Measurements from ENCODE around the gene GLIS2. TPM values are rescaled to one million over a fixed set of nuclear protein-coding genes. Genes with fewer than 3 reads are reported as not detected.

Gene GLIS2
- polyA plus RNA-seq, 1 experiment: 2.2 TPM

- Histone ChIP-seq H3K4me3 (ENCODE audit: low read depth, low read length) (no peak overlapping the region), H3K27ac (ENCODE audit: low read depth, low read length) (no peak overlapping the region), H3K9me3 (ENCODE audit: control insufficient read depth, insufficient read depth, low read length) (no peaks in the 10 kb centered on the region), H3K27me3 (ENCODE audit: control insufficient read depth, insufficient read depth, low read length) (no peaks in the 10 kb centered on the region)
- ChIA-PET POLR2A (no interaction called here), CTCF (interaction anchor here (1.6 to 2.4 kb wide), 2 partner anchors 11 to 124 kb away, joined by 6 to 11 read pairs; no protein-coding TSS in a partner anchor)
- no peak for TF ChIP-seq CTCF (IDR thresholded peaks at IDR 0.05; ENCODE audit: low read depth, low read length)
- no peak for DNase-seq (ENCODE audit: low read depth, low spot score)
Measured at GRCh38 chr16:4277987-4278513, 37.8 kb upstream of the GLIS2 start.

GRCh38 chr16:4280625-4281024 is 35.2 kb upstream of the GLIS2 start:
- Histone ChIP-seq H3K9me3 (ENCODE audit: control insufficient read depth, insufficient read depth, low read length) (no peaks in the 10 kb centered on the region), H3K27me3 (ENCODE audit: control insufficient read depth, insufficient read depth, low read length) (no peaks in the 10 kb centered on the region), H3K4me3 (ENCODE audit: low read depth, low read length) (no peak overlapping the region), H3K27ac (ENCODE audit: low read depth, low read length) (no peak overlapping the region)
- DNase-seq (ENCODE audit: low read depth, low spot score): no peak
- TF ChIP-seq CTCF (IDR thresholded peaks at IDR 0.05; ENCODE audit: low read depth, low read length): no peak
- CTCF ChIA-PET: no interaction called here
- POLR2A ChIA-PET: no interaction called here

- DNase-seq (ENCODE audit: low read depth, low spot score): no peak
- H3K27ac ChIP-seq (ENCODE audit: low read depth, low read length): no peak overlapping the region
- no peak overlapping the region for H3K4me3 ChIP-seq (ENCODE audit: low read depth, low read length)
- POLR2A ChIA-PET: interaction anchor here (1.1 kb wide), 1 partner anchor 16 kb away, joined by 3 read pairs; no protein-coding TSS in a partner anchor
- no peaks in the 10 kb centered on the region for H3K27me3 ChIP-seq (ENCODE audit: control insufficient read depth, insufficient read depth, low read length)
- no peak for TF ChIP-seq CTCF (IDR thresholded peaks at IDR 0.05; ENCODE audit: low read depth, low read length)
- CTCF ChIA-PET: interaction anchor here (0.9 kb wide), 1 partner anchor 10 kb away, joined by 10 read pairs; the partner anchor contains the start of gene TFAP4
- H3K9me3 ChIP-seq (ENCODE audit: control insufficient read depth, insufficient read depth, low read length): no peaks in the 10 kb centered on the region
Measured at GRCh38 chr16:4283441-4283840, 32.4 kb upstream of the GLIS2 start.

- POLR2A ChIA-PET: interaction anchor here (0.6 to 1.1 kb wide), 2 partner anchors 11 to 16 kb away, joined by 3 read pairs; partner anchors contain the start of gene TFAP4
- TF ChIP-seq CTCF (IDR thresholded peaks at IDR 0.05; ENCODE audit: low read depth, low read length): no peak
- Histone ChIP-seq H3K27ac (ENCODE audit: low read depth, low read length) (no peak overlapping the region), H3K4me3 (ENCODE audit: low read depth, low read length) (no peak overlapping the region), H3K9me3 (ENCODE audit: control insufficient read depth, insufficient read depth, low read length) (no peaks in the 10 kb centered on the region), H3K27me3 (ENCODE audit: control insufficient read depth, insufficient read depth, low read length) (no peaks in the 10 kb centered on the region)
- CTCF ChIA-PET: interaction anchor here (0.9 kb wide), 1 partner anchor 11 kb away, joined by 10 read pairs; the partner anchor contains the start of gene TFAP4
- DNase-seq (ENCODE audit: low read depth, low spot score): no peak
Measured at GRCh38 chr16:4283939-4284338, 31.9 kb upstream of the GLIS2 start.

GRCh38 chr16:4285167-4285566 is 30.7 kb upstream of the GLIS2 start:
- no peak for DNase-seq (ENCODE audit: low read depth, low spot score)
- Histone ChIP-seq H3K9me3 (ENCODE audit: control insufficient read depth, insufficient read depth, low read length) (no peaks in the 10 kb centered on the region), H3K27ac (ENCODE audit: low read depth, low read length) (no peak overlapping the region), H3K27me3 (ENCODE audit: control insufficient read depth, insufficient read depth, low read length) (no peaks in the 10 kb centered on the region), H3K4me3 (ENCODE audit: low read depth, low read length) (no peak overlapping the region)
- ChIA-PET POLR2A (no interaction called here), CTCF (no interaction called here)
- no peak for TF ChIP-seq CTCF (IDR thresholded peaks at IDR 0.05; ENCODE audit: low read depth, low read length)
